ENCODE data around the gene PACS1.
"Not testable (repeated sequence)": the region's sequence is repeated elsewhere in the genome, so short reads cannot be mapped to it uniquely, and the experiment has no call there.

- TF ChIP-seq, protein P1, sequence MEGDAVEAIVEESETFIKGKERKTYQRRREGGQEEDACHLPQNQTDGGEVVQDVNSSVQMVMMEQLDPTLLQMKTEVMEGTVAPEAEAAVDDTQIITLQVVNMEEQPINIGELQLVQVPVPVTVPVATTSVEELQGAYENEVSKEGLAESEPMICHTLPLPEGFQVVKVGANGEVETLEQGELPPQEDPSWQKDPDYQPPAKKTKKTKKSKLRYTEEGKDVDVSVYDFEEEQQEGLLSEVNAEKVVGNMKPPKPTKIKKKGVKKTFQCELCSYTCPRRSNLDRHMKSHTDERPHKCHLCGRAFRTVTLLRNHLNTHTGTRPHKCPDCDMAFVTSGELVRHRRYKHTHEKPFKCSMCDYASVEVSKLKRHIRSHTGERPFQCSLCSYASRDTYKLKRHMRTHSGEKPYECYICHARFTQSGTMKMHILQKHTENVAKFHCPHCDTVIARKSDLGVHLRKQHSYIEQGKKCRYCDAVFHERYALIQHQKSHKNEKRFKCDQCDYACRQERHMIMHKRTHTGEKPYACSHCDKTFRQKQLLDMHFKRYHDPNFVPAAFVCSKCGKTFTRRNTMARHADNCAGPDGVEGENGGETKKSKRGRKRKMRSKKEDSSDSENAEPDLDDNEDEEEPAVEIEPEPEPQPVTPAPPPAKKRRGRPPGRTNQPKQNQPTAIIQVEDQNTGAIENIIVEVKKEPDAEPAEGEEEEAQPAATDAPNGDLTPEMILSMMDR (IDR thresholded peaks at IDR 0.05): not testable (repeated sequence)
- TF ChIP-seq POLR2A (IDR thresholded peaks at IDR 0.05): not testable (repeated sequence)
Measured at GRCh38 chr11:66023186-66023440, 47.0 kb upstream of the PACS1 start.

Measured in right lobe of liver (tissue), 4 donors.